HG03108 (cell line): ENCODE data around the gene PTPN7.

ENCODE experiments used
- ATAC-seq: cut with Tn5 transposase; IDR thresholded peaks from one replicate; pipeline ENCODE4 v1.9.1; 2021; ENCODE audit warnings: moderate library complexity; ENCODE audit not compliant: unreplicated experiment

Gene PTPN7

GRCh38 chr1:202110977-202111376 lies 49.4 kb downstream of the PTPN7 start:
- ATAC-seq, result no peak

GRCh38 chr1:202107801-202108731 lies 52.3 kb downstream of the PTPN7 start:
- no peak for ATAC-seq

GRCh38 chr1:202107321-202107761 lies 53.1 kb downstream of the PTPN7 start:
- no peak for ATAC-seq

GRCh38 chr1:202106340-202107254 lies 53.8 kb downstream of the PTPN7 start:
- ATAC-seq, result no peak

- ATAC-seq, result no peak
Measured at GRCh38 chr1:202105571-202106339, 54.6 kb downstream of the PTPN7 start.

GRCh38 chr1:202104073-202104472 lies 56.3 kb downstream of the PTPN7 start:
- ATAC-seq, result no peak

- ATAC-seq, result no peak
Measured at GRCh38 chr1:202101184-202101583, 59.2 kb downstream of the PTPN7 start.
